GM18873 (cell line): ENCODE measurements around the gene MYCBPAP.

Experiments
- ATAC-seq: cut with Tn5 transposase; IDR thresholded peaks from one replicate; pipeline ENCODE4 v1.9.1; 2021; ENCODE audit warnings: mild to moderate bottlenecking, moderate library complexity, moderate number of reproducible peaks; ENCODE audit not compliant: unreplicated experiment, low FRiP score

Gene MYCBPAP

GRCh38 chr17:50549256-50549941 is 41.2 kb downstream of the MYCBPAP start:
- no peak for ATAC-seq

GRCh38 chr17:50549969-50550368 is 41.7 kb downstream of the MYCBPAP start:
- ATAC-seq, result no peak

- ATAC-seq, result no peak
These were observed 42.6 kb downstream of the MYCBPAP start for GRCh38 chr17:50550661-50551432.

GRCh38 chr17:50551433-50551815 is 43.2 kb downstream of the MYCBPAP start:
- no peak for ATAC-seq

GRCh38 chr17:50551884-50552283 is 43.6 kb downstream of the MYCBPAP start:
- ATAC-seq, result no peak

- ATAC-seq, result no peak
These were observed 46.0 kb downstream of the MYCBPAP start for GRCh38 chr17:50554201-50554600.

- ATAC-seq, result no peak
These were observed 48.6 kb downstream of the MYCBPAP start for GRCh38 chr17:50556803-50557202.

GRCh38 chr17:50557630-50558029 is 49.4 kb downstream of the MYCBPAP start:
- no peak for ATAC-seq

- no peak for ATAC-seq
These were observed 49.9 kb downstream of the MYCBPAP start for GRCh38 chr17:50558091-50558490.

- ATAC-seq, result no peak
These were observed 50.3 kb downstream of the MYCBPAP start for GRCh38 chr17:50558581-50558940.

GRCh38 chr17:50558941-50559614 is 50.8 kb downstream of the MYCBPAP start:
- ATAC-seq, result no peak

- no peak for ATAC-seq
These were observed 51.5 kb downstream of the MYCBPAP start for GRCh38 chr17:50559674-50560184.

GRCh38 chr17:50560185-50560824 is 52.1 kb downstream of the MYCBPAP start, which contains the start of gene CACNA1G:
Gene CACNA1G, plus strand, starts transcription at chr17:50560715. Its CDS starts 745 bp downstream, at chr17:50561460.
- ATAC-seq, result no peak

GRCh38 chr17:50560931-50561745 is 52.9 kb downstream of the MYCBPAP start:
- no peak for ATAC-seq

- no peak for ATAC-seq
These were observed 53.5 kb downstream of the MYCBPAP start for GRCh38 chr17:50561746-50562141.

- ATAC-seq, result no peak
These were observed 54.2 kb downstream of the MYCBPAP start for GRCh38 chr17:50562242-50563091.

GRCh38 chr17:50563092-50563511 is 54.9 kb downstream of the MYCBPAP start:
- no peak for ATAC-seq

- no peak for ATAC-seq
These were observed 56.7 kb downstream of the MYCBPAP start for GRCh38 chr17:50564916-50565315.
